ENCODE data around the gene ASB8. TPM values are rescaled to one million over a fixed set of nuclear protein-coding genes. Genes with fewer than 3 reads are reported as not detected.

ASB8 gene
- polyA plus RNA-seq, 2 of the 4 experiments (the other 2 are of a cell fraction): 16.2 to 25.6 TPM

- no peak for ATAC-seq
- Histone ChIP-seq H3K4me2 (no peak overlapping the region), H3K4me1 (peaks cover 10% of the 10 kb centered on the region; the same call in 2 of the 3 replicates), H3K4me3 (no peak overlapping the region), H3K9me3 (no peaks in the 10 kb centered on the region), H3K27ac (no peak overlapping the region)
- POLR2A ChIA-PET: no interaction called here
- TF ChIP-seq MAZ (IDR thresholded peaks at IDR 0.05; ENCODE audit: borderline replicate concordance, low read depth, low read length) (no peak), RNF2 (IDR thresholded peaks at IDR 0.05; ENCODE audit: borderline replicate concordance, low read depth) (no peak), BHLHE40 (IDR thresholded peaks at IDR 0.05; ENCODE audit: low read depth, low read length) (no peak), RARB (CRISPR knock-in tag; IDR thresholded peaks at IDR 0.05) (no peak), RAD21 (conservative IDR thresholded peaks at IDR 0.05 in 1 of 2, IDR thresholded peaks at IDR 0.05 in 1 of 2) (no peak), CBX8 (IDR thresholded peaks at IDR 0.05) (no peak), ZFP36 (IDR thresholded peaks at IDR 0.05; ENCODE audit: borderline replicate concordance, partially characterized antibody) (no peak), KDM5A (IDR thresholded peaks at IDR 0.05) (no peak), RCOR1 (IDR thresholded peaks at IDR 0.05; ENCODE audit: low read depth, low read length) (no peak), ZNF302 (CRISPR knock-in tag; IDR thresholded peaks at IDR 0.05) (no peak), MYC (IDR thresholded peaks at IDR 0.05; ENCODE audit: borderline replicate concordance, low read length) (no peak), TP53 (CRISPR knock-in tag; IDR thresholded peaks at IDR 0.05) (no peak), HEYL (CRISPR knock-in tag; IDR thresholded peaks at IDR 0.05) (no peak), HDAC2 (IDR thresholded peaks at IDR 0.05) (no peak), SMC3 (IDR thresholded peaks at IDR 0.05) (no peak)
- TF ChIP-seq, protein P1, sequence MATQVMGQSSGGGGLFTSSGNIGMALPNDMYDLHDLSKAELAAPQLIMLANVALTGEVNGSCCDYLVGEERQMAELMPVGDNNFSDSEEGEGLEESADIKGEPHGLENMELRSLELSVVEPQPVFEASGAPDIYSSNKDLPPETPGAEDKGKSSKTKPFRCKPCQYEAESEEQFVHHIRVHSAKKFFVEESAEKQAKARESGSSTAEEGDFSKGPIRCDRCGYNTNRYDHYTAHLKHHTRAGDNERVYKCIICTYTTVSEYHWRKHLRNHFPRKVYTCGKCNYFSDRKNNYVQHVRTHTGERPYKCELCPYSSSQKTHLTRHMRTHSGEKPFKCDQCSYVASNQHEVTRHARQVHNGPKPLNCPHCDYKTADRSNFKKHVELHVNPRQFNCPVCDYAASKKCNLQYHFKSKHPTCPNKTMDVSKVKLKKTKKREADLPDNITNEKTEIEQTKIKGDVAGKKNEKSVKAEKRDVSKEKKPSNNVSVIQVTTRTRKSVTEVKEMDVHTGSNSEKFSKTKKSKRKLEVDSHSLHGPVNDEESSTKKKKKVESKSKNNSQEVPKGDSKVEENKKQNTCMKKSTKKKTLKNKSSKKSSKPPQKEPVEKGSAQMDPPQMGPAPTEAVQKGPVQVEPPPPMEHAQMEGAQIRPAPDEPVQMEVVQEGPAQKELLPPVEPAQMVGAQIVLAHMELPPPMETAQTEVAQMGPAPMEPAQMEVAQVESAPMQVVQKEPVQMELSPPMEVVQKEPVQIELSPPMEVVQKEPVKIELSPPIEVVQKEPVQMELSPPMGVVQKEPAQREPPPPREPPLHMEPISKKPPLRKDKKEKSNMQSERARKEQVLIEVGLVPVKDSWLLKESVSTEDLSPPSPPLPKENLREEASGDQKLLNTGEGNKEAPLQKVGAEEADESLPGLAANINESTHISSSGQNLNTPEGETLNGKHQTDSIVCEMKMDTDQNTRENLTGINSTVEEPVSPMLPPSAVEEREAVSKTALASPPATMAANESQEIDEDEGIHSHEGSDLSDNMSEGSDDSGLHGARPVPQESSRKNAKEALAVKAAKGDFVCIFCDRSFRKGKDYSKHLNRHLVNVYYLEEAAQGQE (IDR thresholded peaks at IDR 0.05): no peak
- TF ChIP-seq, protein P2, sequence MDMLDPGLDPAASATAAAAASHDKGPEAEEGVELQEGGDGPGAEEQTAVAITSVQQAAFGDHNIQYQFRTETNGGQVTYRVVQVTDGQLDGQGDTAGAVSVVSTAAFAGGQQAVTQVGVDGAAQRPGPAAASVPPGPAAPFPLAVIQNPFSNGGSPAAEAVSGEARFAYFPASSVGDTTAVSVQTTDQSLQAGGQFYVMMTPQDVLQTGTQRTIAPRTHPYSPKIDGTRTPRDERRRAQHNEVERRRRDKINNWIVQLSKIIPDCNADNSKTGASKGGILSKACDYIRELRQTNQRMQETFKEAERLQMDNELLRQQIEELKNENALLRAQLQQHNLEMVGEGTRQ (IDR thresholded peaks at IDR 0.05): no peak
- TF ChIP-seq, protein P3, sequence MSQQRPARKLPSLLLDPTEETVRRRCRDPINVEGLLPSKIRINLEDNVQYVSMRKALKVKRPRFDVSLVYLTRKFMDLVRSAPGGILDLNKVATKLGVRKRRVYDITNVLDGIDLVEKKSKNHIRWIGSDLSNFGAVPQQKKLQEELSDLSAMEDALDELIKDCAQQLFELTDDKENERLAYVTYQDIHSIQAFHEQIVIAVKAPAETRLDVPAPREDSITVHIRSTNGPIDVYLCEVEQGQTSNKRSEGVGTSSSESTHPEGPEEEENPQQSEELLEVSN (IDR thresholded peaks at IDR 0.05; ENCODE audit: borderline replicate concordance, low read depth): no peak
- TF ChIP-seq, protein P4, sequence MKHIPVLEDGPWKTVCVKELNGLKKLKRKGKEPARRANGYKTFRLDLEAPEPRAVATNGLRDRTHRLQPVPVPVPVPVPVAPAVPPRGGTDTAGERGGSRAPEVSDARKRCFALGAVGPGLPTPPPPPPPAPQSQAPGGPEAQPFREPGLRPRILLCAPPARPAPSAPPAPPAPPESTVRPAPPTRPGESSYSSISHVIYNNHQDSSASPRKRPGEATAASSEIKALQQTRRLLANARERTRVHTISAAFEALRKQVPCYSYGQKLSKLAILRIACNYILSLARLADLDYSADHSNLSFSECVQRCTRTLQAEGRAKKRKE (CRISPR knock-in tag; IDR thresholded peaks at IDR 0.05; ENCODE audit: low read depth): no peak
- CTCF ChIA-PET: interaction anchor here (0.7 to 3.0 kb wide), 5 partner anchors 9 to 342 kb away, joined by 3 to 15 read pairs (median 14); partner anchors contain the start of gene ASB8
- no peak for FAIRE-seq
- 0% methylated on average over 1 of the region's 1 CpG for WGBS (ENCODE audit: missing lambda C conversion rate)
- DNase-seq (ENCODE audit: low read depth in 1 of 2, low spot score in 1 of 2): no peak
Observed at GRCh38 chr12:48180424-48180823, 23.1 kb upstream of the ASB8 start.

DNA sequence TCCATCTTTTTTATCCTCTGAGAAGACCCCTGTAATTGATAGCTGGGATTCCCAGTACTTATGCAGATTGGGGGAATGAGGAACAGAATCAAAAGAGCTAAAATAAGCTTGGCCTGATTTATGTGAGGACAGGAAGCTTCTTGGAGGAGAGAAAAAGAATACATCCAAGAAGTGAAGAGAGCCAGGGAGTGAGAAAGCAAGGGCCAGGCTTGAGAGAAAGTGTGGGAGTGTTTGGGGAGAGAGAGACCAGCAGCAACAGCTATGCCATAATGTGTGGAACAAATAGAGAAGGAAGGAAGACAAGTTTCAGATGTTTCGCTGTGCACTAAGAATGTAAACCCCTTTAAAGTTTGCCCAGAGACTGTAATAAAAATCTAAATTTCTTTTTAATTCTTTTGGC is 22.2 kb upstream of the ASB8 start:
- WGBS (ENCODE audit: missing lambda C conversion rate): 84% methylated on average over 1 of the region's 1 CpG
- Histone ChIP-seq H3K4me1 (peaks cover 10% of the 10 kb centered on the region; the same call in 2 of the 3 replicates), H3K4me2 (no peak overlapping the region), H3K27ac (no peak overlapping the region), H3K9me3 (no peaks in the 10 kb centered on the region), H3K4me3 (no peak overlapping the region)
- DNase-seq (ENCODE audit: low read depth in 1 of 2, low spot score in 1 of 2) (no peak), FAIRE-seq (no peak), ATAC-seq (no peak)
- CTCF ChIA-PET: interaction anchor here (0.6 to 3.0 kb wide), 7 partner anchors 10 to 308 kb away, joined by 3 to 15 read pairs (median 3); partner anchors contain the start of gene ASB8
- POLR2A ChIA-PET: no interaction called here
- TF ChIP-seq KDM5A (IDR thresholded peaks at IDR 0.05) (no peak), ZNF302 (CRISPR knock-in tag; IDR thresholded peaks at IDR 0.05) (no peak), SMC3 (IDR thresholded peaks at IDR 0.05) (no peak), HMGXB4 (CRISPR knock-in tag; IDR thresholded peaks at IDR 0.05; ENCODE audit: borderline replicate concordance) (no peak)
- TF ChIP-seq, protein P1 (IDR thresholded peaks at IDR 0.05): no peak
- TF ChIP-seq, protein P5, sequence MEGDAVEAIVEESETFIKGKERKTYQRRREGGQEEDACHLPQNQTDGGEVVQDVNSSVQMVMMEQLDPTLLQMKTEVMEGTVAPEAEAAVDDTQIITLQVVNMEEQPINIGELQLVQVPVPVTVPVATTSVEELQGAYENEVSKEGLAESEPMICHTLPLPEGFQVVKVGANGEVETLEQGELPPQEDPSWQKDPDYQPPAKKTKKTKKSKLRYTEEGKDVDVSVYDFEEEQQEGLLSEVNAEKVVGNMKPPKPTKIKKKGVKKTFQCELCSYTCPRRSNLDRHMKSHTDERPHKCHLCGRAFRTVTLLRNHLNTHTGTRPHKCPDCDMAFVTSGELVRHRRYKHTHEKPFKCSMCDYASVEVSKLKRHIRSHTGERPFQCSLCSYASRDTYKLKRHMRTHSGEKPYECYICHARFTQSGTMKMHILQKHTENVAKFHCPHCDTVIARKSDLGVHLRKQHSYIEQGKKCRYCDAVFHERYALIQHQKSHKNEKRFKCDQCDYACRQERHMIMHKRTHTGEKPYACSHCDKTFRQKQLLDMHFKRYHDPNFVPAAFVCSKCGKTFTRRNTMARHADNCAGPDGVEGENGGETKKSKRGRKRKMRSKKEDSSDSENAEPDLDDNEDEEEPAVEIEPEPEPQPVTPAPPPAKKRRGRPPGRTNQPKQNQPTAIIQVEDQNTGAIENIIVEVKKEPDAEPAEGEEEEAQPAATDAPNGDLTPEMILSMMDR (IDR thresholded peaks at IDR 0.05): no peak

Measured in A549 (cell line).